Measurements from ENCODE around the gene ODAPH. TPM values are rescaled to one million over a fixed set of nuclear protein-coding genes. Genes with fewer than 3 reads are reported as not detected.

Gene ODAPH
- total RNA-seq, 1 experiment from 2014 or later = 0.24 TPM

Other genes starting within 250 kb of the ODAPH start
- 7.1 and 7.3 TPM in 2 replicates for gene RCHY1, start 41.7 kb upstream of the ODAPH start, total RNA-seq (2021)
- gene THAP6, start 41.6 kb upstream of the ODAPH start, total RNA-seq (2021) = 11.9 and 16.7 TPM in 2 replicates
- gene CDKL2, start 74.5 kb downstream of the ODAPH start, total RNA-seq (2021) = 0.38 and 0.46 TPM in 2 replicates
- 102 and 105 TPM in 2 replicates for gene G3BP2, start 117.3 kb downstream of the ODAPH start, total RNA-seq (2021)
- gene USO1, start 168.5 kb downstream of the ODAPH start, total RNA-seq (2021) = 26.5 and 33.9 TPM in 2 replicates